ENCODE results near the gene CNPY1. TPM values are rescaled to one million over a fixed set of nuclear protein-coding genes. Genes with fewer than 3 reads are reported as not detected.

Gene CNPY1
- polyA plus RNA-seq, 2 of the 4 experiments (the other 2 are of a cell fraction), result not detected

DNA sequence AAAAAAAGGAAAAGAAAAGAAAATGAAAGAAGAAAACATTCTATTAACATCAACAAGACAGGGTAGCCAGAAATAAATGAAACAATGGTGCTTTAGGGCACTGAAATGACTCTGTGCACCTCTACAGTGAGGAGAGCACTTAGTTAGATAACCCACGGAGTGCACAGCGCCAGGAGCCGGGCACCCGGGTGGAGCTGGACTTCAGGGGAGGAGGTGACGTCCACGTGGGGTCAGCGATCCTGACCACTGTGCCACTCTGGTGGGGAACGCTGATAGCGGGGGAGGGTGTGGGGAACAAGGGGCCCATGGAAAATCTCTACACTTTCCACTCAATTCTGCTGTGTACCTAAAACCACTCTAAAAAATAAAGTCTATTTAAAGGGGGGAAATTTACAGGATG lies 15.7 kb upstream of the CNPY1 start:
- CTCF ChIA-PET, result no interaction called here
- WGBS (ENCODE audit: missing lambda C conversion rate), result 74% methylated on average over 9 of the region's 9 CpGs
- no peak for TF ChIP-seq SREBF2 (IDR thresholded peaks at IDR 0.05)
- no peak for TF ChIP-seq JUN (IDR thresholded peaks at IDR 0.05)
- TF ChIP-seq ZFP36 (IDR thresholded peaks at IDR 0.05; ENCODE audit: borderline replicate concordance, partially characterized antibody), result no peak
- no peak for TF ChIP-seq RARB (CRISPR knock-in tag; IDR thresholded peaks at IDR 0.05)
- TF ChIP-seq CBX8 (IDR thresholded peaks at IDR 0.05), result no peak
- no peak for TF ChIP-seq CEBPB (IDR thresholded peaks at IDR 0.05)
- no peak for TF ChIP-seq KDM1A (IDR thresholded peaks at IDR 0.05; ENCODE audit: low read depth)
- no peak for TF ChIP-seq POLR2A (IDR thresholded peaks at IDR 0.05; ENCODE audit: low read length)
- no peak for TF ChIP-seq HOXA7 (CRISPR knock-in tag; IDR thresholded peaks at IDR 0.05)

DNA sequence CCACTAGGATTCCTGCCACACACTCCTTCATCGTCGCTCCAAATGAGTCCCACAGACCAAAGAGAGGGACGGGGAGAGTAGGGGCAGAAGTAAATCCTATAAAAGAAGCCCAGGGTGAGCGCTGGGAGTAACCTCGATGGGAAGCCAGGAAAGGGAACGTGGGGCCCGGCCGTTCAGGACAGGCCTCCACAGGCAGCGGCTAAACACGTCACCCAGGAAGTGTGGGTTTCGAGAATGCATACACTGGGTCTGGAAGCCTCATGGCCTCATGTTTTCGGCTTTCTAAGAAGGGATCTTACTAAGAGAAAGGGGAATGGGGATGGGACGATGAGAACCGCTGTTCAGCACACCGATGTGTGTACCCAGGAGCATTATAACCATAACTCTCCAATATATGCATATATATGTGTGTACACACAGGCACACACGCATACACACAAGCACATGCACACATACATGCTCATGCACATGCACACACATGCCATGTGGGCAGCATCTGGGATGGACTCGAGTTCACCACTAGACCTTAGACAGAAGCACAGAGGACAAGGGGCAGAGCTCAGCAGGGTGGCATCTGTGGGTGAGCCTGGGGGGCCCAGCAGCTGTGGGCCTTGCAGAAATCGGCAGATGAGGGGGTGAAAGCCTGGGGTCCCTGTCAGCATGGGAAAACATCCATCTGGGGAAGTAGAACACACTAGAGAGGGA lies 14.8 kb upstream of the CNPY1 start:
- 64% methylated on average over 18 of the region's 18 CpGs for WGBS (ENCODE audit: missing lambda C conversion rate)
- H3K9me3 ChIP-seq, result no peaks in the 10 kb centered on the region

More for the DNA sequence above, 15.7 kb upstream of the CNPY1 start:
- Histone ChIP-seq H3K4me2 (no peak overlapping the region), H3K4me3 (no peak overlapping the region), H3K27ac (no peak overlapping the region), H3K4me1 (no peaks in the 10 kb centered on the region), H3K9me3 (no peaks in the 10 kb centered on the region)
- no peak for FAIRE-seq
- POLR2A ChIA-PET, result no interaction called here
- no peak for ATAC-seq
- no peak for DNase-seq (ENCODE audit: low read depth in 1 of 2, low spot score in 1 of 2)

DNA sequence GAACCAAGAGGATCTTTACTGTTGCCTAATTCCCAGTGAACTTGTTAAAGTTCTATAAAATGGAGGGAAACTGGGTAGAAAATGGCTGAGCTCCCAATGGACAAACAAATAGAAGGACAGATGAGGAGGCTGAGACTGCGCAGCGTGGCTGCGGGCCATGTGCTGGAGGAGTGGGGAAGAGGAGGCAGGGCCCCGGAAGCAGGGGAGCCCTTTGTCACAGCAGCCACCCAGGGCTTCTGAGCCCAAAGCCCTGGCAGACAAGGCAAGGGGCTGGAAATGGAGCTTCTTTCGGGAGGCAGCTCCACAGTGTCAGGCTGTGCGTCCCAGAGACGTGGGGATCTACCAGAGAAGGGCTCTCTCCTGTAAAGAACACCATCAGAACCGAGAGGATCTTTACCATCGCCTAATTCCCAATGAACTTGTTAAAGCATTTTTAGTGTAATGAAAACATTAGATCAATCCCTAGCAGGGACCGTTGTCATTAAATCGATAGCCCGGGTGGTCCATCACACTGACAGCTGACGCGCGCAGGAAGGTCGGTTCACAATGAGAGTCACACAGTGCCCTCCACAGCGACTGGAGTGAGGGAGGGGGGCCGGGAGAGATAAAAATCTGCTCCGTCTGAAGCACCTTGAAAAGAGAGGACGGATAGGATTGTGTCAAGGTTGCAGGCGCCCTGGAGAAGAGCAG lies 14.0 kb upstream of the CNPY1 start:
- ATAC-seq (no peak), FAIRE-seq (no peak), DNase-seq (ENCODE audit: low read depth in 1 of 2, low spot score in 1 of 2) (no peak)
- H3K4me3 ChIP-seq, result no peak overlapping the region
- no peak overlapping the region for H3K4me2 ChIP-seq
- H3K27ac ChIP-seq, result no peak overlapping the region
- POLR2A ChIA-PET, result no interaction called here
- H3K4me1 ChIP-seq, result no peaks in the 10 kb centered on the region
- no peaks in the 10 kb centered on the region for H3K9me3 ChIP-seq
- CTCF ChIA-PET, result no interaction called here
- WGBS (ENCODE audit: missing lambda C conversion rate), result 73% methylated on average over 19 of the region's 21 CpGs
- TF ChIP-seq EHMT2 (IDR thresholded peaks at IDR 0.05; ENCODE audit: low read depth) (no peak), POLR2A (IDR thresholded peaks at IDR 0.05; ENCODE audit: low read length) (no peak), ZNF302 (CRISPR knock-in tag; IDR thresholded peaks at IDR 0.05) (no peak), RFX5 (IDR thresholded peaks at IDR 0.05) (no peak), FOSL2 (IDR thresholded peaks at IDR 0.05) (no peak), FOSL2 (CRISPR knock-in tag; IDR thresholded peaks at IDR 0.05) (no peak)

More for the DNA sequence above, 14.8 kb upstream of the CNPY1 start:
- DNase-seq (ENCODE audit: low read depth in 1 of 2, low spot score in 1 of 2) (no peak), FAIRE-seq (no peak), ATAC-seq (peak in 1 of 2 experiments; percentile 16; a peak in 1 of 6 replicates)
- ChIA-PET POLR2A (no interaction called here), CTCF (no interaction called here)
- no peak overlapping the region for H3K4me3 ChIP-seq
- H3K27ac ChIP-seq, result no peak overlapping the region
- no peaks in the 10 kb centered on the region for H3K4me1 ChIP-seq
- H3K4me2 ChIP-seq, result no peak overlapping the region
- no peak for TF ChIP-seq HDAC2 (IDR thresholded peaks at IDR 0.05)
- TF ChIP-seq, protein P1, sequence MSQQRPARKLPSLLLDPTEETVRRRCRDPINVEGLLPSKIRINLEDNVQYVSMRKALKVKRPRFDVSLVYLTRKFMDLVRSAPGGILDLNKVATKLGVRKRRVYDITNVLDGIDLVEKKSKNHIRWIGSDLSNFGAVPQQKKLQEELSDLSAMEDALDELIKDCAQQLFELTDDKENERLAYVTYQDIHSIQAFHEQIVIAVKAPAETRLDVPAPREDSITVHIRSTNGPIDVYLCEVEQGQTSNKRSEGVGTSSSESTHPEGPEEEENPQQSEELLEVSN (IDR thresholded peaks at IDR 0.05; ENCODE audit: borderline replicate concordance, low read depth), result no peak
- TF ChIP-seq KDM1A (IDR thresholded peaks at IDR 0.05; ENCODE audit: low read depth), result no peak
- TF ChIP-seq JUNB (IDR thresholded peaks at IDR 0.05), result no peak
- TF ChIP-seq, protein P2, sequence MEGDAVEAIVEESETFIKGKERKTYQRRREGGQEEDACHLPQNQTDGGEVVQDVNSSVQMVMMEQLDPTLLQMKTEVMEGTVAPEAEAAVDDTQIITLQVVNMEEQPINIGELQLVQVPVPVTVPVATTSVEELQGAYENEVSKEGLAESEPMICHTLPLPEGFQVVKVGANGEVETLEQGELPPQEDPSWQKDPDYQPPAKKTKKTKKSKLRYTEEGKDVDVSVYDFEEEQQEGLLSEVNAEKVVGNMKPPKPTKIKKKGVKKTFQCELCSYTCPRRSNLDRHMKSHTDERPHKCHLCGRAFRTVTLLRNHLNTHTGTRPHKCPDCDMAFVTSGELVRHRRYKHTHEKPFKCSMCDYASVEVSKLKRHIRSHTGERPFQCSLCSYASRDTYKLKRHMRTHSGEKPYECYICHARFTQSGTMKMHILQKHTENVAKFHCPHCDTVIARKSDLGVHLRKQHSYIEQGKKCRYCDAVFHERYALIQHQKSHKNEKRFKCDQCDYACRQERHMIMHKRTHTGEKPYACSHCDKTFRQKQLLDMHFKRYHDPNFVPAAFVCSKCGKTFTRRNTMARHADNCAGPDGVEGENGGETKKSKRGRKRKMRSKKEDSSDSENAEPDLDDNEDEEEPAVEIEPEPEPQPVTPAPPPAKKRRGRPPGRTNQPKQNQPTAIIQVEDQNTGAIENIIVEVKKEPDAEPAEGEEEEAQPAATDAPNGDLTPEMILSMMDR (IDR thresholded peaks at IDR 0.05), result no peak

DNA sequence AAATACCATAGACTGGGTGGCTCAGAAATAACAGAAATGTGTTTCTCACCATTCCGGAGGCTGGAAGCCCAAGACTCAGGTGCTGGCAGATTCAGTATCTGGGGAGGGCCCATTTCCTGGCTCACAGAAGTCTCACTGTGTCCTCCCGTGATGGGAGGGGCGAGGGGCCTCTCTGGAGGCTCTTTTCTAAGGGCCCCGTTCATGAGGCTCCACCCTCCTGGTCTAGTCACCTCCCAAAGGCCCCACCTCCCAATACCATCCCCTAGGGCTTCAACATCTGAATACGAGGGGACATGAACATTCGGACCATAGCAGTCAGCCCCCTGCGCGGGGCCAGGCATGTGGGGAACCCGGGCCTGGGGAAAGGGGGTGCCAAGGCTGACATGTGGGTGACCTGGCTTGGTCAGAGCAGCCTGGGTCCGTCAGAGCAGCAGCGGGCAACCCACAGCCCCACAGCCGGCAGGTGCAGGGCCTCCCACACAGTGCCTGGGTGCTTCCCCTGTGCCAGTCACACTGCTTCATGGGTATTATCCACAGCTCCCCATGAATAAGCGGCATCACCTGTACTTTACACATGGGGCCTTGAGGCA lies 13.3 kb upstream of the CNPY1 start:
- no peak for FAIRE-seq
- H3K9me3 ChIP-seq, result no peaks in the 10 kb centered on the region
- TF ChIP-seq MYC (IDR thresholded peaks at IDR 0.05; ENCODE audit: borderline replicate concordance, low read length), result no peak
- no peak for TF ChIP-seq FOXS1 (CRISPR knock-in tag; IDR thresholded peaks at IDR 0.05)
- TF ChIP-seq FOSB (CRISPR knock-in tag; IDR thresholded peaks at IDR 0.05), result no peak
- no peak for TF ChIP-seq CEBPB (IDR thresholded peaks at IDR 0.05)
- no peak for TF ChIP-seq RAD21 (conservative IDR thresholded peaks at IDR 0.05 in 1 of 2, IDR thresholded peaks at IDR 0.05 in 1 of 2)
- TF ChIP-seq EHF (CRISPR knock-in tag; IDR thresholded peaks at IDR 0.05), result no peak
- H3K27ac ChIP-seq, result no peak overlapping the region
- ChIA-PET CTCF (no interaction called here), POLR2A (no interaction called here)
- DNase-seq (ENCODE audit: low read depth in 1 of 2, low spot score in 1 of 2), result no peak
- no peak overlapping the region for H3K4me2 ChIP-seq
- H3K4me1 ChIP-seq, result no peaks in the 10 kb centered on the region
- 83% methylated on average over 5 of the region's 13 CpGs for WGBS (ENCODE audit: missing lambda C conversion rate)
- no peak; a peak in 2 of 6 replicates for ATAC-seq
- H3K4me3 ChIP-seq, result no peak overlapping the region
